ENCODE measurements around the gene ATAD1. TPM values are rescaled to one million over a fixed set of nuclear protein-coding genes. Genes with fewer than 3 reads are reported as not detected.

ATAD1 gene
- total and polyA plus RNA-seq, 9 of the 15 experiments (the other 6 are each of a cell fraction or from before 2014, with no cell fraction given), result 11.3 to 33.8 (median 27.3) TPM

GRCh38 chr10:87861953-87862678 lies 44.1 kb upstream of the ATAD1 start (continued):
- TF ChIP-seq UBTF (IDR thresholded peaks at IDR 0.05; ENCODE audit: borderline replicate concordance in 1 of 2, low read depth in 2 of 2, low read length in 2 of 2) (peak in 1 of 2 experiments; percentile 81; a peak in 2 of 4 replicates), SUPT5H (IDR thresholded peaks at IDR 0.05) (peak; percentile 55), ZSCAN29 (IDR thresholded peaks at IDR 0.05) (peak; percentile 72; the same call in 1 of the 2 replicates), TFAP4 (CRISPR knock-in tag; IDR thresholded peaks at IDR 0.05; ENCODE audit: borderline replicate concordance) (peak; percentile 86), L3MBTL2 (IDR thresholded peaks at IDR 0.05) (peak; percentile 91), TARDBP (IDR thresholded peaks at IDR 0.05) (peak; percentile 55; the same call in 1 of the 2 replicates), SIN3A (IDR thresholded peaks at IDR 0.05; ENCODE audit: borderline replicate concordance in 2 of 2, control insufficient read depth in 1 of 2, low read depth in 2 of 2, low read length in 2 of 2) (peak in 1 of 2 experiments; percentile 29; a peak in 1 of 4 replicates), BCOR (IDR thresholded peaks at IDR 0.05) (peak; percentile 72; the same call in 1 of the 2 replicates), ZNF184 (CRISPR knock-in tag; IDR thresholded peaks at IDR 0.05) (no peak), ATF1 (CRISPR knock-in tag; IDR thresholded peaks at IDR 0.05) (no peak), ATF1 (tag; IDR thresholded peaks at IDR 0.05) (peak; percentile 65), POLR2A (conservative IDR thresholded peaks at IDR 0.05) (peak; percentile 78), RBFOX2 (IDR thresholded peaks at IDR 0.05; ENCODE audit: low read depth, low read length) (peak; percentile 86), HOMEZ (CRISPR knock-in tag; IDR thresholded peaks at IDR 0.05) (peak; percentile 69; the same call in 1 of the 2 replicates), ID3 (CRISPR knock-in tag; IDR thresholded peaks at IDR 0.05) (no peak), ID3 (tag; IDR thresholded peaks at IDR 0.05) (0 out of 2 replicates have a peak, but pooled peaks have one; percentile 35), ZNF766 (CRISPR knock-in tag; conservative IDR thresholded peaks at IDR 0.05) (0 out of 2 replicates have a peak, but pooled peaks have one; percentile 8), HMGN3 (IDR thresholded peaks at IDR 0.05; ENCODE audit: borderline replicate concordance, extremely low read depth, insufficient read length, low read depth, low read length) (peak; percentile 56), ILK (tag; IDR thresholded peaks at IDR 0.05; ENCODE audit: borderline replicate concordance, low read depth) (no peak), EGR1 (conservative IDR thresholded peaks at IDR 0.05) (peak; percentile 58), ETV5 (CRISPR knock-in tag; IDR thresholded peaks at IDR 0.05; ENCODE audit: low read depth) (peak; percentile 62), ZBTB7A (IDR thresholded peaks at IDR 0.05; ENCODE audit: borderline replicate concordance, control insufficient read depth, low read depth, low read length) (peak; percentile 73; the same call in 1 of the 2 replicates), ARHGAP35 (IDR thresholded peaks at IDR 0.05; ENCODE audit: partially characterized antibody) (no peak), LCOR (CRISPR knock-in tag; IDR thresholded peaks at IDR 0.05) (peak; percentile 88), RUNX1 (IDR thresholded peaks at IDR 0.05; ENCODE audit: low read depth) (no peak)
